Activated naive CD8-positive, alpha-beta T cell (primary cell): ENCODE data around the gene HS1BP3.

Experiments
- H3K27ac Mint-ChIP-seq: one replicate; pipeline ENCODE4 v1.8.0; 2021; ENCODE audit warnings: mixed read lengths
- H3K27me3 Mint-ChIP-seq: one replicate; pipeline ENCODE4 v1.8.0; 2021; ENCODE audit warnings: mixed read lengths
- H3K36me3 Mint-ChIP-seq: one replicate; pipeline ENCODE4 v1.8.0; 2021; ENCODE audit warnings: mixed read lengths
- H3K4me1 Mint-ChIP-seq: one replicate; pipeline ENCODE4 v1.8.0; 2021; ENCODE audit warnings: low read depth, mixed read lengths
- H3K4me3 Mint-ChIP-seq: one replicate; pipeline ENCODE4 v1.8.0; 2021; ENCODE audit warnings: mild to moderate bottlenecking, mixed read lengths
- H3K9me3 Mint-ChIP-seq: one replicate; pipeline ENCODE4 v1.8.0; 2021; ENCODE audit warnings: low read depth, mixed read lengths

The HS1BP3 gene

DNA sequence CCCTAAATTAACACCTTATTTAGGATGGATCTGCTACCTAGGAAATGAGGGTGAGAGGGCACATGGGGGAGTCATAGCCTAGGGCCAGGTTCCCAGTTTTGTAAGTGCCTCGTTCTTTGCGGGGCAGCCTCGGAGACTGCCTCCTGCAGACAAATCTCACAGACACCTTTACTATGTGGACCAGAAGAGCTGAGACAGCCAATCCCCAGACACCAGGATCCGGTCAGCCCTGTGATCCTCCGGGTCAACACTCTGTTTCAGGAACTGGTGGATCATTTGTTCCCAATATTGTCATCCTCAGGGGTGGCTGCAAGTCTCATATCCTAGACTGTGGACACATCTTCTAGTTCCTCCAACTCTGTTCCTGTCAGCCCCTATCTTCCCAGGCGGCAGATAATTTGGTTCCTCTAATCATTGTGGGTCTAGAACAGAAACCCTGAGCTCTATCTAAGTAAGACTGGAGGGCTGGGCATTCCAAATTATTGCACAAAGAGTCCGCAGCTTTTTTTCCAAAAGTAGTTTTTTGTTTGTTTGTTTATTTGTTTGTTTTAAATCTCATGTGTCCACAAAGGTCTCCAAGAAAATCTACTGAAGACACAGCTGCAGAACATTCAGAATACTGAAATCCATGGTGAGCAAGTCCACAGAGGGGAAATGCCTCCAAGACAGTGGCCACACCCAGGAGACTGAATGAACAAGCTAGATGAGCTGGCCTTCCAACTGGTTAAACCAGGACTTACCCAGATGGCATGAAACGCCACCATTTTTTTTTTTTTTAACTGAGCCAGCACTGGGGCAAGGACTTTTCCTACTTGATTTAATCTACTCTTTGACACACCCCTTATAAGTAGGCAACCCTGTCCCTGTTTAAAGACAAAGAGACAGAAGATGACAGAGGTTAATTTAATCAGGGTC is 9.9 kb upstream of the HS1BP3 start:
- H3K4me1 Mint-ChIP-seq = peaks cover 6% of the 10 kb centered on the region
- no peak overlapping the region for H3K27ac Mint-ChIP-seq
- H3K4me3 Mint-ChIP-seq = no peak overlapping the region
- no peaks in the 10 kb centered on the region for H3K36me3 Mint-ChIP-seq
- no peaks in the 10 kb centered on the region for H3K9me3 Mint-ChIP-seq
- peaks cover 36% of the 10 kb centered on the region for H3K27me3 Mint-ChIP-seq

DNA sequence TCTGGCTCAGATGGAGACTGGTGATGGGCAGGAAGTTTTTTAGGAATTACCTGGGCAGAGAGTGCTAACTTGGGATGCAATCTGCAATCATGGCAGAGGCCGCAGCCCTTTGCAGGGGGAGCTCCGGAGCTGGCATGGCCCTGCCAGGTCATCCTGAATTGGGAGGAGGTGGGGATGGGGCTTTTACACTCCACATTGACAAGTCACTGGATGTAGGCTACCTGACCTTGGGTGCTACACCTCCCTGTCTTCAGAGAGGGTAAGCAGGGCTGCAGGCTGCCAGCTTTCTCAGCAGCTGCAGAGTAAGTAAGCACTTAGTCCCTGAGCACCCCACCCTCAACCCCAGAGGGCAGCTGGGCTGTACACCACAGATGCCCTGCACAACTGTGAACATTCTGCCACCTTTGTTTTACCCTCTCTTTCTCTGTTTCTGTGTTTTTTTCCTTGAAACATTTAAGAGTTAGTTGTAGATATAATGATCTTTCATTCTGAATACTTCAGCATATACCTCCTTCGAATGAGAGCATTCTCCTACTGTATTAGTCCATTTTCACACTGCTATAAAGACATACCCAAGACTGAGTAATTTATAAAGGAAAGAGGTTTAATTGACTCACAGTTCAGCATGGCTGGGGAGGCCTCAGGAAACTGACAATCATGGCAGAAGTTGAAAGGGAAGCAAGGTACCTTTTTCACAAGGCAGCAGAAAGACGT is 6.8 kb upstream of the HS1BP3 start:
- no peak overlapping the region for H3K27ac Mint-ChIP-seq
- H3K36me3 Mint-ChIP-seq = no peaks in the 10 kb centered on the region
- no peaks in the 10 kb centered on the region for H3K4me1 Mint-ChIP-seq
- H3K4me3 Mint-ChIP-seq = no peak overlapping the region
- peaks cover 20% of the 10 kb centered on the region for H3K27me3 Mint-ChIP-seq
- no peaks in the 10 kb centered on the region for H3K9me3 Mint-ChIP-seq

DNA sequence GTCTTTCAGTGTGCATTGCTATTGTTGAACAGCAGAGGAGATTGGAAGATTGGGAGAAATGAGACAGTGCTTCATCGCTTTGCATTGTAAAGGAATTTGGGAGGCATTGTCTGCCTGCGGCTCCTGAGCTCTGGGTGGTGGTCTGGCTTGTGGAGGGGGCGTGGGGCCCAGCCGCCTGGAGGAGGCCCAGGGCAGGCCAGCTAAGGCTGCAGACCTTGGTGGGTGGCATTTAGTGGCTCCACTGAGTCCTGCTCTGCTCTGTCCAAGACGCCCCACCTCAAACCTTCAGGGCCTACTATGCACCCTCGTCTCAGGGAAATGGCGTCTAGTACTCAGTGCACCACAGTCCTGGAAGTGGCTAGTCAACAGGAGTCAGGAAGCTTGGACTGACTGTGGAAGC is 5.7 kb upstream of the HS1BP3 start:
- peaks cover 13% of the 10 kb centered on the region for H3K27me3 Mint-ChIP-seq
- H3K36me3 Mint-ChIP-seq = no peaks in the 10 kb centered on the region
- no peaks in the 10 kb centered on the region for H3K9me3 Mint-ChIP-seq
- no peak overlapping the region for H3K27ac Mint-ChIP-seq
- H3K4me3 Mint-ChIP-seq = no peak overlapping the region
- H3K4me1 Mint-ChIP-seq = peaks cover 2% of the 10 kb centered on the region

DNA sequence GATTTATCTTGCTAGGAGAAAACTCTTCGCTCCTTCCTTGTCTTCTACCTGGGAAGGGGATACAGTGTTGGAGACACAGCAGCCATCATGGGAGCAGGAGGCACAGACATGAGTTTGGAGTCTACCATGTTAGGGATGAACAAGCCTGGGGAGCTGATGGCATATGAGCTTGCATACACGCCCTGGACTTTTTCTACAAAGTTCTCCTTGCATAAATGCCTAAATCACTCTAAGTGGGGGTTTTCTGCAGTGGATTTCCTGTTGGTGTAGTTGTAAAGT is 3.6 kb upstream of the HS1BP3 start:
- Mint-ChIP-seq H3K36me3 (no peaks in the 10 kb centered on the region), H3K4me3 (no peak overlapping the region), H3K27me3 (peaks cover 9% of the 10 kb centered on the region), H3K9me3 (no peaks in the 10 kb centered on the region), H3K4me1 (peaks cover 15% of the 10 kb centered on the region), H3K27ac (no peak overlapping the region)

DNA sequence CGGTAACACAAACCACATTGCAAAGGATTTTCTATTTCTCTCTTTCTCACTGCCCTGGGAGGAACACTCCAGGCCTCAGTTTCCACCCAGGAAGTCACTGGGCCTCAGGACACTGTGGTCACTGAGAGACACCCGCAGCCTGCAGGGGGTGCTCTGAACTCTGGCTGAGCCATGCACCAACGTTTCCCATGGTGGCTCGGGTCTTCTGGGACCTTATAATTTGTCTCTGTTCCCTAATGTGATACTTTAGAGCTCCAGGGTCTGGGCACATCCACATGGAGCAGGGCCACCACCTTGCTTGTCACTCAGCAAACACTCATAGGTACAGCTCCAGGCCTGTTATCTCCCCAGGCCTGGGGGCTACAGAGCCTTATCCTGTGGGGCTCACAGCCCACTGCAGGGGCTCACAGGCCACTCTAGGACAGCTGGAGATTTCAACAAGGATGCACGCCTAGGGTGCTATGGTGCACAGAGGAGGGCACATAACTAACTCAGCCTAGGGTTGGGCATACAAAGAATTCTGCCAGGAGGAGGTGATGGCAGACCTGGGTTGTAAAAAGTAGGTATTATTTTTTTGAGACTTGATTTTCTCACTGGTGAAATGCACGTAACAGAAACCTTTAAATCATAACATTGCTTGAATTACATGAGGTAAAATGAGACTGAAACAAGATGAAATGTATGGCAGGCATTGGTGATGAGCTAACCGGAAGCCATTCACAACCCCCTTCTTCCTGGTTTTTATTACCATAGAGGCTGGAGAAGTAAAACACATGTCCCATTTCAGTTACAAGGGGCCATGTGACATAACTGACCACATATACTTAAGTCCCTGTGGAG is 3.0 kb upstream of the HS1BP3 start:
- Mint-ChIP-seq H3K4me1 (peaks cover 19% of the 10 kb centered on the region), H3K27ac (no peak overlapping the region), H3K4me3 (no peak overlapping the region), H3K9me3 (no peaks in the 10 kb centered on the region), H3K36me3 (no peaks in the 10 kb centered on the region), H3K27me3 (peaks cover 5% of the 10 kb centered on the region)

DNA sequence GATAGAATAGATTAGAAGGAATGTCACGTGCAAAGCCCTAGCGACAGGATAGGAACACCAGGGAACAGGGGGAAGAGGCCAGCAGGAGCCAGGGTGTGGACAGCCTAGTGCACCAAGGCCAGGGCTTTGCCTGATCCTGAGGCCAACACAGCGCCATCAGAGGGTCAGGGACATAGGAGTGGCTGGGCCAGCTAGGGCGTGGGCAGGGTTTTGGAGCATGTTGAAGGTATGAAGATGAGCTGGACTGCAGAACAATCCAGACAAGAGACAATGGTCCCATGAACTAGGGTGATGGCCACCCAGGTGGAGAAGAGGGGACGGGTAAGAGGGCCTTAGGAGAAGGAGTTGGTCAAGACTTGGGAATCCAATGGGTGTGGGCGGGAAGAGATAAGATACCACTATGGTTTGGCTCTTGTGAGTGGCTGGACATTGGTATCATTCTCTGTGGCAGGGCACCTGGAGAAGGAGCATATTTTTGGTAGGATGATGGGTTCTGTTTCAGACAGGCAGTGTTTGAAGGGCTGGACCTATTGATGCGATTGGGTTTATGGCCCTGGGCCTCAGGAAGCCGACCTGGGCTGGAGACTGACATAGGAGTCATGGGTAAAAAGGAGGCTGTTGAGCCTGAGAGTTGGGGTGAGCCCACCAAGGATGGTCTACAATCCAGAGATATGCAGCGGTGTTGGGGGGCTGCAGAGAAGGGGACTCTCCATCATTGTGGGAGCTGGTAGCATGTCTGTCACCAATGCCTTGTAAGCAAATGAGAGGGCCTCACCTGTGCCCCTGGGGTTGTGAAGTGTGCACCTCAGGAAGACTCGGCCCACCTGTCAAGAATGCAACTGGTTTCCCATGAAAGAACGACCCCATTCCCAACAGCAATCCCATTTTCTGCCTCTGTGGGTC is 2.0 kb upstream of the HS1BP3 start:
- Mint-ChIP-seq H3K4me3 (no peak overlapping the region), H3K27ac (no peak overlapping the region), H3K9me3 (no peaks in the 10 kb centered on the region), H3K36me3 (no peaks in the 10 kb centered on the region), H3K4me1 (peaks cover 28% of the 10 kb centered on the region), H3K27me3 (peaks cover 1% of the 10 kb centered on the region)

DNA sequence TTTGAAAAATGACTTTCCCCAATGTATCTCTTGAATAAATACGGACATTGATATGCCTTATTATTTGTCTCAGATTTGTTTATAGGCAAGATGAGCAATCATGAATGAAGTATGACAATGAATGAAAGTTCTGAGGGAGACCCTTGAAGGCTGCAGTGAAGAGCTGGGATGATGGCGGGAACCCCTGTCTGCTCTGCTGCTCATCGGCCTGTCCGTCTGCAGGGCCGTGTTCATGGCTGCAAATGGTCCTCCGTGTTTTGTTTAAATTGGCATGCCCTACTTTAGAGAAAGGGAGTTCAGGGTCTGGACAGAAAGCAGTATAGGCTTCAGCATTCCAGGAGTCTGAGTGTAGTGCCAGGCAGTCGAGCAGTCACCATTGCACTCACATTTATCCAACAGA is 1.2 kb upstream of the HS1BP3 start:
- H3K36me3 Mint-ChIP-seq = no peaks in the 10 kb centered on the region
- H3K27me3 Mint-ChIP-seq = no peaks in the 10 kb centered on the region
- H3K27ac Mint-ChIP-seq = peak overlapping the region; percentile 24
- H3K4me1 Mint-ChIP-seq = peaks cover 28% of the 10 kb centered on the region
- H3K4me3 Mint-ChIP-seq = peak overlapping the region; percentile 59
- H3K9me3 Mint-ChIP-seq = no peaks in the 10 kb centered on the region

DNA sequence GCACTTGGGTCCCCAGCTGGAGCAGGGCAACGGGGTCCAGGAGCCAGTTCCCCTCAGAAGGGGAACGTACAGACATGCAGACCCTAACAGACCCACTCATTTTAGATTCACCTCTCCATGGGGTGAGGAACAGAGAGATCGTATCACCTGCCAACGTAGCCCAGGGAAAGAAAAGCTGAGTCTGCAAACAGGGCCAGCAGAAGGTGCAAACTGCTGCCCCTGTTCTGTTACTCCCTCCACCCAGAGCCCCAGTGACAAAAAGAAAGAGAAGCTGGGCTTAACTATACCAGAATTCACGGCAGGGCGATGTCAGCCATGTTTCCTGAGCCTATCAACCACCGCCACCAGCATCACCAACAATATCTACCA is 817 bp upstream of the HS1BP3 start:
- H3K9me3 Mint-ChIP-seq = no peaks in the 10 kb centered on the region

DNA sequence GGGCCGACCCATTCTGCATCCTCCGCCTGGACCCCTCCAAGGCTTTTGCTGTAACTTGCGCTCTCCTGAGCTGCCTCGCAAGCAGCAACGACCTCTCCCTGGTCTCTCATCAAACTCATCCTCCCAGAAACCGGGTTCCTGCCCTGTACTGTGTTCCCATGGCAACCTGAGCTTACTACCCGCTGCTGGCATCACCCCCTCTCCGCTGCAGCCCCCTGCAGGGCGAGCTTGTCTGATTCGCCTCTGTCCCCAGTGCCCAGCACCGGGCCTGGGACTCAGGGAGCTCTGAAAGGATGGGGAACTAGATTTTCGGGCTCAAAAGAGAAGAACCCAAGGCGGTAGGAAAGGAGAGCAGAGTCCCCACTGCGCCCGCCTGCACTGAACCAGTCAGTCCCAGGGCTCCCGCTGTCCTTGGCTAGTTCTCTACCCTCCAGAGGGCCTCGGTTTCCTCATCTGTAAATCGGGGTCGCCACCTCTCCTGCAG is 463 bp downstream of the HS1BP3 start:
- H3K27me3 Mint-ChIP-seq = no peaks in the 10 kb centered on the region
- H3K4me3 Mint-ChIP-seq = peak overlapping the region; percentile 86
- no peaks in the 10 kb centered on the region for H3K9me3 Mint-ChIP-seq
- no peak overlapping the region for H3K27ac Mint-ChIP-seq
- H3K4me1 Mint-ChIP-seq = peaks cover 28% of the 10 kb centered on the region
- no peaks in the 10 kb centered on the region for H3K36me3 Mint-ChIP-seq

More for the DNA sequence above, 817 bp upstream of the HS1BP3 start:
- H3K36me3 Mint-ChIP-seq = no peaks in the 10 kb centered on the region
- H3K27me3 Mint-ChIP-seq = no peaks in the 10 kb centered on the region
- H3K4me1 Mint-ChIP-seq = peaks cover 28% of the 10 kb centered on the region
- H3K27ac Mint-ChIP-seq = peak overlapping the region; percentile 89
- peak overlapping the region; percentile 89 for H3K4me3 Mint-ChIP-seq

DNA sequence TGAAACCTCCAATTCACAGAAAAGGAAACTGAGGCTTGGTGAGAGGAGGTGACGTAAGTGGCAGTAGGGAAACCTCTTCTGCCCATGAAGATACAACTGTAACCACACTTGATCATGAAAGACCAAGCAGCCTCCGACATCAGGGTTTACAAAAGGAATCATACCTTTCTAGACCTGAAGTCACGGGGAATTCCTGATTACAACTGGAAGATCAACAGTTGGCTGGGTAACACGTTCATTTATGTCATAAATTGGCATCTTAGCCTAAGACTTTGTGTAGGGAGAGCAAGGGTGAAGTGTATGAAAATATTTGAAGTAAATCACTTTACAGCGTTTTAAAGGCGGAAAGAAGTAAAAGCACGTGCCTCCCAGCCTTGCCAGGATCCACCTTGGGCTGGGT is 922 bp downstream of the HS1BP3 start:
- H3K27ac Mint-ChIP-seq = no peak overlapping the region
- no peaks in the 10 kb centered on the region for H3K9me3 Mint-ChIP-seq
- H3K36me3 Mint-ChIP-seq = no peaks in the 10 kb centered on the region

DNA sequence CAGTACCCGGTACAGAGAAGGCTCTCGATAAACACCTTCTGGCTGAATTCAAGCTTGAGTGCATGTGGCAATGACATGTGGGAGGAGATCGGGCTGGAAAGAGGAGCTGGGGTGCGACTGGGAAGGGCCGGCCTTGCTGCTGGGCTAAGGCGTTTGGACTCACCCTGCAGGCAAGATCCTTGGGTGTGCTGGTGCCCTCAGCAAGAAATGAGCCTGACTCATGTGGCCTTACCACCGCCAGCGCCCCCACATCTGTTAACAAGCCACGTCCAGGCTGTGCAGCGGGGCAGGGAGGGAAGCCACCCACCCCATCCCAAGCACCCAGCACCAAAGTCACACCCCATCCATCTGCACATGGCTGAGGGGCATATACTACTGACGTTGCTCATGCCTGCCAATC is 1.3 kb downstream of the HS1BP3 start:
- H3K4me3 Mint-ChIP-seq = peak overlapping the region; percentile 86
- H3K9me3 Mint-ChIP-seq = no peaks in the 10 kb centered on the region
- H3K27me3 Mint-ChIP-seq = no peaks in the 10 kb centered on the region
- H3K36me3 Mint-ChIP-seq = no peaks in the 10 kb centered on the region
- peaks cover 28% of the 10 kb centered on the region for H3K4me1 Mint-ChIP-seq
- H3K27ac Mint-ChIP-seq = no peak overlapping the region

More for the DNA sequence above, 922 bp downstream of the HS1BP3 start:
- peaks cover 28% of the 10 kb centered on the region for H3K4me1 Mint-ChIP-seq
- no peaks in the 10 kb centered on the region for H3K27me3 Mint-ChIP-seq
- peak overlapping the region; percentile 86 for H3K4me3 Mint-ChIP-seq

DNA sequence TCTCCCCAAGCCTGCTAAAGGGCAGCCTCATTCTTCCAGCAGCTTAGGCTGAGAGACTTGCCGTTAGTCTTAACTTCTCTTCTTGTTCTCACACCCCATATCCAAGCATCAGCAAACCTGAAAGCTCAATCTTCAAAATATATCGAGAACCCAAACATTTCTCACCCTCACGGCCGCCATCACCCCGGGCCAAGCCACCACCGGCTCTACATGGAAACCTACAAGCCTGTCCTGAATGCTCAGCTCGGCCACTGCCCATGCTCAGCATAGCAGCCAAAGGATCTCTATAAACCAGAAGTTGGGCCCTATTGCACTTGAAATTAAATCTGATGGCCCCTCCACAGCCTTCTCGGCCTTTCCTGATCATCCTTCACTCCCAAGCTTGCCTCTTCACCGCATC is 2.1 kb downstream of the HS1BP3 start:
- Mint-ChIP-seq H3K27me3 (no peaks in the 10 kb centered on the region), H3K4me3 (no peak overlapping the region), H3K27ac (no peak overlapping the region), H3K4me1 (peaks cover 28% of the 10 kb centered on the region), H3K9me3 (no peaks in the 10 kb centered on the region), H3K36me3 (no peaks in the 10 kb centered on the region)

DNA sequence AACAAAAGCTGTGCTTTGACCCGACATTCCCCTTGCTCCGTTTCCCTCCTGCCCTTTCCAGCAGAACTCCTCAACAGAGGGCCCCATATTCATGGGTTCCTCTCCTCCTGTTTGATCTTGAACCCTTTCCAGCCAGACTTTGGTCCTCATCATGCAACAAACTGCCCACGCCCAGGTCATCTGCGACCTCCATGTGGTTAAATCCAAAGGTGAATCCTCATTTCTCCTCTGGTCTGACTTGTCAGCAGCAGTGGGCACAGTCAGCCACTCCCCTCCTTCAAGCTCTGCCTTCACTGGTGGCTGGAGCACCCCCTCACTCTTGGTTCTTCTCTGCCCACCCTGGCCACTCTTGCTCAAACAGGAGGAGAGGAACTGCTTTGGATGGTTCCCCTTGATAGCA is 2.7 kb downstream of the HS1BP3 start:
- Mint-ChIP-seq H3K27ac (no peak overlapping the region), H3K4me1 (peaks cover 28% of the 10 kb centered on the region), H3K36me3 (no peaks in the 10 kb centered on the region), H3K4me3 (no peak overlapping the region), H3K27me3 (no peaks in the 10 kb centered on the region), H3K9me3 (no peaks in the 10 kb centered on the region)

DNA sequence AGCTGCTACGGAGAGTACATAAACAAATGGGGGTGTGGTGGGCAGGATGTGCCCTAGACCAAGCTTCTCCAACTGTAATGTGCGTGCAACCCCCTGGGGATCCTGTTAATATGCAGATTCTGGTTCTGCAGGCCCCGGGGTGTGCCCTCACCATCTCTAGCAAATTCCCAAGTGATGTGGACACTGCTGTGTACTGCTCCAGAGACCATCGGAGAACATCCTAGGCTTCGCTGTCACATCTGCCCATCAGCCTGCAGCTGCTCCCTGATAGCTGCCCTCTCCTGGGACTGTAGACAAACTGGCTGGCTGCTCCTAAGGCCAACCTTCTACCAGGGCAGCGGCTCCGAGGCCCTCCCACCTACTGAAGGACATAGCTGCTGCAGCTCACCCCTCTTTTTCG is 3.2 kb downstream of the HS1BP3 start:
- H3K27me3 Mint-ChIP-seq = no peaks in the 10 kb centered on the region
- no peaks in the 10 kb centered on the region for H3K36me3 Mint-ChIP-seq
- H3K4me1 Mint-ChIP-seq = peaks cover 28% of the 10 kb centered on the region
- H3K9me3 Mint-ChIP-seq = no peaks in the 10 kb centered on the region
- H3K4me3 Mint-ChIP-seq = no peak overlapping the region
- no peak overlapping the region for H3K27ac Mint-ChIP-seq
